Measurements from ENCODE around the gene PALLD. TPM values are rescaled to one million over a fixed set of nuclear protein-coding genes. Genes with fewer than 3 reads are reported as not detected.
"Not testable (repeated sequence)": the region's sequence is repeated elsewhere in the genome, so short reads cannot be mapped to it uniquely, and the experiment has no call there.

The PALLD gene
- total RNA-seq, 1 donor from 2014 or later, result 396 TPM

DNA sequence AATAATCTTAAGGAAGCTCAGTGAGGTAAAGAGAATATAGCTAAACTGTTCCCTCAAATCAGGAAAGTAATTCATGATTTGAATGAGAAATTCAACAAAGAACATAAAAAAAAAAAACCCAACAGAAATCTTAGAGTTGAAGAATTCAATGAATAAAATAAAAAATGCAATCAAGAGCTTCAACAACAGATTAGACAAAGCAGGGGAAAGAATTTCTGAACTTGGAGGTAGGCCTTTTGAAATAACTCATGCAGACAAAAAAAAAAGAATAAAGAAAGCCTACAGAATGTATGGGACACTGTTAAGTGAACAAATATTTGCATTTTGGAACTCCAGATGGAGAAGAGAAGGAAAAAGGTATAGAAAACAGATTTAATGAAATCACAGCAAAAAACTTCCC is 435.3 kb downstream of the PALLD start:
- no peak for DNase-seq (ENCODE audit: extremely low spot score, unreplicated experiment)
- TF ChIP-seq, protein P1, sequence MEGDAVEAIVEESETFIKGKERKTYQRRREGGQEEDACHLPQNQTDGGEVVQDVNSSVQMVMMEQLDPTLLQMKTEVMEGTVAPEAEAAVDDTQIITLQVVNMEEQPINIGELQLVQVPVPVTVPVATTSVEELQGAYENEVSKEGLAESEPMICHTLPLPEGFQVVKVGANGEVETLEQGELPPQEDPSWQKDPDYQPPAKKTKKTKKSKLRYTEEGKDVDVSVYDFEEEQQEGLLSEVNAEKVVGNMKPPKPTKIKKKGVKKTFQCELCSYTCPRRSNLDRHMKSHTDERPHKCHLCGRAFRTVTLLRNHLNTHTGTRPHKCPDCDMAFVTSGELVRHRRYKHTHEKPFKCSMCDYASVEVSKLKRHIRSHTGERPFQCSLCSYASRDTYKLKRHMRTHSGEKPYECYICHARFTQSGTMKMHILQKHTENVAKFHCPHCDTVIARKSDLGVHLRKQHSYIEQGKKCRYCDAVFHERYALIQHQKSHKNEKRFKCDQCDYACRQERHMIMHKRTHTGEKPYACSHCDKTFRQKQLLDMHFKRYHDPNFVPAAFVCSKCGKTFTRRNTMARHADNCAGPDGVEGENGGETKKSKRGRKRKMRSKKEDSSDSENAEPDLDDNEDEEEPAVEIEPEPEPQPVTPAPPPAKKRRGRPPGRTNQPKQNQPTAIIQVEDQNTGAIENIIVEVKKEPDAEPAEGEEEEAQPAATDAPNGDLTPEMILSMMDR (IDR thresholded peaks at IDR 0.05), result no peak
- Mint-ChIP-seq H3K4me1 (ENCODE audit: unreplicated experiment) (no peaks in the 10 kb centered on the region), H3K27ac (ENCODE audit: unreplicated experiment) (no peak overlapping the region), H3K4me3 (ENCODE audit: unreplicated experiment) (no peak overlapping the region), H3K27me3 (ENCODE audit: unreplicated experiment) (no peaks in the 10 kb centered on the region), H3K36me3 (ENCODE audit: unreplicated experiment) (peaks cover 67% of the 10 kb centered on the region), H3K9me3 (ENCODE audit: unreplicated experiment) (peaks cover 46% of the 10 kb centered on the region)

DNA sequence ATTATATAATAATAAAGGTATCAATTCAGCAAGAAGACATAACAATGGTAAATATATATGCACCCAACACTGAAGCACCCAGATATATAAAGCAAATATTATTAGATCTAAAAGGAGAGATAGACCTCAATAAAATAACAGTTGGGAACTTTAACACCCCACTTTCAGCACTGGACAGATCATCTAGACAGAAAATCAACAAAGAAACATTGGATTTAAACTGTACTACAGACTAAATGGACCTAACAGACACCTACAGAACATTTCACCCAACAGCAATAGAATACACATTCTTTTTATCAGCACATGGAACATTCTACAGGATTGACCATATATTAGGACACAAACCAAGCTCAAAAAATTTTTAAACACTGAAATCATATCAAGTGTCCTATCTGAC is 436.6 kb downstream of the PALLD start:
- DNase-seq (ENCODE audit: extremely low spot score, unreplicated experiment), result no peak
- Mint-ChIP-seq H3K9me3 (ENCODE audit: unreplicated experiment) (peaks cover 59% of the 10 kb centered on the region), H3K27ac (ENCODE audit: unreplicated experiment) (no peak overlapping the region), H3K4me1 (ENCODE audit: unreplicated experiment) (no peaks in the 10 kb centered on the region), H3K36me3 (ENCODE audit: unreplicated experiment) (peaks cover 57% of the 10 kb centered on the region), H3K4me3 (ENCODE audit: unreplicated experiment) (no peak overlapping the region), H3K27me3 (ENCODE audit: unreplicated experiment) (no peaks in the 10 kb centered on the region)
- TF ChIP-seq, protein P1 (IDR thresholded peaks at IDR 0.05), result no peak

DNA sequence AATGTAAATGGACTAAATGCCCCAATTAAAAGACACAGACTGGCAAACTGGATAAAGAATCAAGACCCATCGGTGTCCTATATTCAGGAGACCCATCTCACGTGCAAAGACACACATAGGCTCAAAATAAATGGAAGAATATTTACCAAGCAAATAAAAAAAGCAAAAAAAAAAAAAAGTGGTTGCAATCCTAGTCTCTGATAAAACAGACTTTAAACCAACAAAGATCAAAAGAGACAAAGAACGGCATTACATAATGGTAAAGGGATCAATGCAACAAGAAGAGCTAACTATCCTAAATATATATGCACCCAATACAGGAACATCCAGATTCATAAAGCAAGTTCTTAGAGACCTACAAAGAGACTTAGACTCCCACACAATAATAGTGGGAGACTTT is 440.6 kb downstream of the PALLD start:
- not testable (repeated sequence) for H3K27me3 Mint-ChIP-seq (ENCODE audit: unreplicated experiment); H3K4me3 Mint-ChIP-seq (ENCODE audit: unreplicated experiment); H3K27ac Mint-ChIP-seq (ENCODE audit: unreplicated experiment); H3K4me1 Mint-ChIP-seq (ENCODE audit: unreplicated experiment); DNase-seq (ENCODE audit: extremely low spot score, unreplicated experiment)
- peaks cover 39% of the 10 kb centered on the region for H3K36me3 Mint-ChIP-seq (ENCODE audit: unreplicated experiment)
- H3K9me3 Mint-ChIP-seq (ENCODE audit: unreplicated experiment), result peaks cover 67% of the 10 kb centered on the region

DNA sequence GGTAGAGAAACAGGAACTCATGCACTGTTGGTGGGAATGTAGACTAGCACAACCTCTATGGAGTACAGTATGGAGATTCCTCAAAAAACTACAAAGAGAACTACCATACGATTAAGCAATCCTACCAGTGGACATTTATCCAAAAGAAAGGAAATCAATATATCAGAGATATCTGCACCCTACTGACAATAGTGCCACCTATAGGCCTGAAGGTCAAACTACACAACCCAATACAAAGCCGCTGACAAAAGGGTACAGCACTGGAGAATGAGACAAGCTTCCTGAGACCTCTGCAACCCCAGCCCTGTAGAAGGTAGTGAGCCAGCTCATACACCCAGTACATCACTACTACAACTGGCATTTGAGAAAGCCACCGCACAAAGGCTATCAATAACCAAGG is 446.1 kb downstream of the PALLD start:
- peaks cover 26% of the 10 kb centered on the region for H3K36me3 Mint-ChIP-seq (ENCODE audit: unreplicated experiment)
- no peaks in the 10 kb centered on the region for H3K4me1 Mint-ChIP-seq (ENCODE audit: unreplicated experiment)
- H3K4me3 Mint-ChIP-seq (ENCODE audit: unreplicated experiment), result no peak overlapping the region

DNA sequence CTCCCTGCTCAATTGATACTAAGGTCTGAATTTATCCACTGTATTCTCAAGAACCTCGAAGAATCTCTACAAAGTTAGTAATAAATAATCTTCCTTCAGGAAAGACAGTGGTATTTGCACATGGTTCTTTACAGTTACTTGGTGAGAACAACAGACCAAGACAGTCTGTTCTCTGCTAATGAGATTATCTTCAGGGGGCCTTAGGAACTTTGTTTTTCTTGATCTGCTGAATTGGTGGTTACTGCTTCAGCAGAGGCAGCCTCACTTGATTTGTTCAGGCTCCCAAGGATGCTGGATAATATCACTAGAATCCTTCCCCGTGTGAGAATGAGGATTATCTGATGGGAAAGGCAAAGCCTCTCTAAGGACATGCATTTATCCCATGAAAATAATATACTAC is 448.4 kb downstream of the PALLD start:
- Mint-ChIP-seq H3K36me3 (ENCODE audit: unreplicated experiment) (peaks cover 13% of the 10 kb centered on the region), H3K27ac (ENCODE audit: unreplicated experiment) (no peak overlapping the region), H3K4me3 (ENCODE audit: unreplicated experiment) (no peak overlapping the region), H3K4me1 (ENCODE audit: unreplicated experiment) (no peaks in the 10 kb centered on the region), H3K9me3 (ENCODE audit: unreplicated experiment) (peaks cover 34% of the 10 kb centered on the region), H3K27me3 (ENCODE audit: unreplicated experiment) (no peaks in the 10 kb centered on the region)
- DNase-seq (ENCODE audit: extremely low spot score, unreplicated experiment), result no peak
- TF ChIP-seq, protein P1 (IDR thresholded peaks at IDR 0.05), result no peak

More for the DNA sequence above, 446.1 kb downstream of the PALLD start:
- Mint-ChIP-seq H3K27me3 (ENCODE audit: unreplicated experiment) (no peaks in the 10 kb centered on the region), H3K27ac (ENCODE audit: unreplicated experiment) (no peak overlapping the region), H3K9me3 (ENCODE audit: unreplicated experiment) (peaks cover 32% of the 10 kb centered on the region)
- TF ChIP-seq, protein P1 (IDR thresholded peaks at IDR 0.05), result peak; percentile 39
- DNase-seq (ENCODE audit: extremely low spot score, unreplicated experiment), result no peak

DNA sequence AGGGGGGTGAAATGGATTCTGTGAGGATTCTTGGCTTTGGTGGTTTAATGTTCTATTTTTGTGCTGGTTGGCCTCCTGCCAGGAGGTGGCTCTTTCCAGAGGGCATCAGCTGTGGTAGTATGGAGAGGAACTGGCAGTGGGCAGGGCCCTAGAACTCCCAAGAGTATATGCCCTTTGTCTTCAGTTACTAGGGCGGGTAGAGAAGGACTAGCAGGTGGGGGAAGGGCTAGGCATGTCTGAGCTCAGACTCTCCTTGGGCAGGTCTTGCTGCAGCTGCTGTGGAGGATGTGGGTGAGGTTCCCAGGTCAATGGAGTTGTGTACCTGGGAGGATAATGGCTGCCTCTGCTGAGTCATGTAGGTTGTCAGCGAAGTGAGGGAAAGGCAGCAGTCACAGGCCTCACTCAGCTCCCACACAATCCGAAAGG is 456.0 kb downstream of the PALLD start:
- H3K27ac Mint-ChIP-seq (ENCODE audit: unreplicated experiment), result not testable (repeated sequence)
- peaks cover 23% of the 10 kb centered on the region for H3K9me3 Mint-ChIP-seq (ENCODE audit: unreplicated experiment)

More for the DNA sequence above, 456.0 kb downstream of the PALLD start:
- H3K27me3 Mint-ChIP-seq (ENCODE audit: unreplicated experiment); H3K4me1 Mint-ChIP-seq (ENCODE audit: unreplicated experiment); DNase-seq (ENCODE audit: extremely low spot score, unreplicated experiment); H3K4me3 Mint-ChIP-seq (ENCODE audit: unreplicated experiment): not testable (repeated sequence)
- H3K36me3 Mint-ChIP-seq (ENCODE audit: unreplicated experiment), result peaks cover 15% of the 10 kb centered on the region

All from osteocyte (in vitro differentiated cells).